ENCODE results near the gene ATP1B3. TPM values are rescaled to one million over a fixed set of nuclear protein-coding genes. Genes with fewer than 3 reads are reported as not detected.
"Not testable (repeated sequence)": the region's sequence is repeated elsewhere in the genome, so short reads cannot be mapped to it uniquely, and the experiment has no call there.

The ATP1B3 gene
- total and polyA plus RNA-seq, 9 donors, result 36.7 to 140 (median 51.2) TPM

- H3K27ac ChIP-seq, result no peak overlapping the region
- no peak for DNase-seq
- H3K27me3 ChIP-seq, result no peaks in the 10 kb centered on the region
- no peak overlapping the region for H3K4me3 ChIP-seq
- intact Hi-C loops (cut with DNase I), result no loop called here
- no peaks in the 10 kb centered on the region for H3K9me3 ChIP-seq
- no peaks in the 10 kb centered on the region for H3K36me3 ChIP-seq
- H3K4me1 ChIP-seq (ENCODE audit: insufficient read depth), result no peaks in the 10 kb centered on the region
- TF ChIP-seq EP300 (IDR thresholded peaks at IDR 0.05), result no peak
- no peak for TF ChIP-seq POLR2A (IDR thresholded peaks at IDR 0.05)
- TF ChIP-seq CTCF (IDR thresholded peaks at IDR 0.05), result no peak
Measured at GRCh38 chr3:141909408-141909807, 33.0 kb downstream of the ATP1B3 start.

- DNase-seq; H3K27ac ChIP-seq; H3K36me3 ChIP-seq; H3K9me3 ChIP-seq; H3K4me1 ChIP-seq (ENCODE audit: insufficient read depth); H3K4me3 ChIP-seq; H3K27me3 ChIP-seq; intact Hi-C loops (cut with DNase I): not testable (repeated sequence)
- WGBS, 3 donors, result 97 to 99% (median 98%) methylated on average over 4 of the region's 4 CpGs
Measured at GRCh38 chr3:141909986-141910385, 33.5 kb downstream of the ATP1B3 start.

GRCh38 chr3:141913150-141913811 lies 36.8 kb downstream of the ATP1B3 start:
- DNase-seq, result no peak
- TF ChIP-seq POLR2A (IDR thresholded peaks at IDR 0.05) (no peak), EP300 (IDR thresholded peaks at IDR 0.05) (no peak), CTCF (IDR thresholded peaks at IDR 0.05) (peak in 1 of 3 donors; percentile 31)
- H3K27me3 ChIP-seq, result no peaks in the 10 kb centered on the region
- no peaks in the 10 kb centered on the region for H3K4me1 ChIP-seq (ENCODE audit: insufficient read depth)
- no peaks in the 10 kb centered on the region for H3K36me3 ChIP-seq
- no peak overlapping the region for H3K4me3 ChIP-seq
- H3K9me3 ChIP-seq, result no peaks in the 10 kb centered on the region
- intact Hi-C loops (cut with DNase I), result no loop called here
- no peak overlapping the region for H3K27ac ChIP-seq
- WGBS, 3 donors, result 41 to 55% (median 45%) methylated on average over 1 of the region's 1 CpG

GRCh38 chr3:141914311-141914710 lies 37.9 kb downstream of the ATP1B3 start:
- Histone ChIP-seq H3K27ac (no peak overlapping the region), H3K4me1 (ENCODE audit: insufficient read depth) (no peaks in the 10 kb centered on the region), H3K27me3 (no peaks in the 10 kb centered on the region), H3K36me3 (no peaks in the 10 kb centered on the region), H3K9me3 (no peaks in the 10 kb centered on the region), H3K4me3 (no peak overlapping the region)
- DNase-seq, result no peak
- intact Hi-C loops (cut with DNase I), result no loop called here
- WGBS, 3 donors, result 82 to 88% (median 82%) methylated on average over 4 of the region's 4 CpGs
- TF ChIP-seq CTCF (IDR thresholded peaks at IDR 0.05), result no peak

- Histone ChIP-seq H3K27ac (no peak overlapping the region), H3K4me1 (ENCODE audit: insufficient read depth) (no peaks in the 10 kb centered on the region), H3K9me3 (no peaks in the 10 kb centered on the region), H3K36me3 (no peaks in the 10 kb centered on the region), H3K27me3 (no peaks in the 10 kb centered on the region), H3K4me3 (no peak overlapping the region)
- no peak for TF ChIP-seq CTCF (IDR thresholded peaks at IDR 0.05)
- TF ChIP-seq POLR2A (IDR thresholded peaks at IDR 0.05), result no peak
- no peak for TF ChIP-seq EP300 (IDR thresholded peaks at IDR 0.05)
- intact Hi-C loops (cut with DNase I), result no loop called here
- WGBS, 3 donors, result 96 to 97% (median 97%) methylated on average over 5 of the region's 5 CpGs
- DNase-seq, result no peak
Measured at GRCh38 chr3:141915016-141915415, 38.6 kb downstream of the ATP1B3 start.

Data from ovary (tissue), 9 donors.